T-helper 17 cell (primary cell): ENCODE results near the gene TMEM25. TPM values are rescaled to one million over a fixed set of nuclear protein-coding genes. Genes with fewer than 3 reads are reported as not detected.

ENCODE experiments used
- ATAC-seq: fragments of 150-1000 bp; cut with Tn5 transposase; 2 replicates; pipeline ENCODE4 v1.10.0; 2021; ENCODE audit warnings: mild to moderate bottlenecking, moderate library complexity
- DNase-seq, 3 donors: peaks; one replicate each; pipeline versions ENCODE4 v3.0.0 to v3.0.0-alpha.2; 2020 to 2021
- H3K9me3 ChIP-seq: one replicate; pipeline ENCODE4 v1.7.0; 2013; ENCODE audit warnings: low read length, mild to moderate bottlenecking; ENCODE audit not compliant: control insufficient read depth, poor library complexity, severe bottlenecking
- H3K27ac Mint-ChIP-seq: one replicate; pipeline ENCODE4 v1.8.0; 2022; ENCODE audit warnings: mild to moderate bottlenecking, moderate library complexity, mixed read lengths
- H3K27me3 Mint-ChIP-seq: one replicate; pipeline ENCODE4 v1.8.0; 2022; ENCODE audit warnings: mixed read lengths
- H3K36me3 Mint-ChIP-seq: one replicate; pipeline ENCODE4 v1.8.0; 2022; ENCODE audit warnings: low read depth, mixed read lengths
- H3K4me1 Mint-ChIP-seq: one replicate; pipeline ENCODE4 v1.8.0; 2022; ENCODE audit warnings: mild to moderate bottlenecking, mixed read lengths
- H3K4me3 Mint-ChIP-seq: one replicate; pipeline ENCODE4 v1.8.0; 2022; ENCODE audit warnings: mild to moderate bottlenecking, moderate library complexity, mixed read lengths
- total RNA-seq, 4 donors: library from RNA in 2 of 4; stranded (reverse) in 2 of 4; gene quantifications; one replicate each; pipeline ENCODE4 v1.2.3 and lab custom pipeline; 2022 to 2026

TMEM25 gene
- total RNA-seq, 2 donors from 2014 or later, result 9.2 to 10.0 TPM

- H3K4me1 Mint-ChIP-seq, result peaks cover 26% of the 10 kb centered on the region
- no peak for ATAC-seq
- no peaks in the 10 kb centered on the region for H3K27me3 Mint-ChIP-seq
- peak overlapping the region; percentile 74 for H3K27ac Mint-ChIP-seq
- H3K4me3 Mint-ChIP-seq, result no peak overlapping the region
- DNase-seq, result no peak
- H3K36me3 Mint-ChIP-seq, result peaks cover 6% of the 10 kb centered on the region
- H3K9me3 ChIP-seq, result no peaks in the 10 kb centered on the region
These were observed 6.6 kb upstream of the TMEM25 start for GRCh38 chr11:118524356-118524755.

GRCh38 chr11:118524757-118525470 lies 6.1 kb upstream of the TMEM25 start:
- H3K27me3 Mint-ChIP-seq, result no peaks in the 10 kb centered on the region
- ATAC-seq, result no peak
- no peaks in the 10 kb centered on the region for H3K9me3 ChIP-seq

DNA sequence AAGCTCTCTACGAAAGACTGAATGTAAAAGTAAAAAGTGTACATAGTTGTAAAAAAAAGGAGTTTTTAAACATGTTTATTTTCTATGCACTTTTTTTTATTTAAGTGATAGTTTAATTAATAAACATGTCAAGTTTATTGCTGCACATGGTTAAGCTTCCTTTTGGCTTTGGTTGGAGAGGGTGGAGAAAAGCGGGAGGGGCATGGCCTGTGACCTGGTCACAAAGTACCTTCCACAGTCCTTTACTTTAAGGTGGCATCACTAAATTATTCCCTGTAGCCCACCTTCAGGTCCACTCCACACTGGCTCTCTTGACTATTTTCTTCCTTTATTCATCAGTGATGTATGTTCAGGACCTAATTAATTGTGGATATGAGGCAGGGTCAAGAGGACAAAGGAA lies 4.3 kb upstream of the TMEM25 start:
- no peaks in the 10 kb centered on the region for H3K9me3 ChIP-seq
- Mint-ChIP-seq H3K4me3 (no peak overlapping the region), H3K27ac (peak overlapping the region; percentile 32), H3K36me3 (peaks cover 2% of the 10 kb centered on the region), H3K27me3 (no peaks in the 10 kb centered on the region), H3K4me1 (peaks cover 34% of the 10 kb centered on the region)
- no peak for DNase-seq
- no peak for ATAC-seq

More at GRCh38 chr11:118524757-118525470, 6.1 kb upstream of the TMEM25 start:
- Mint-ChIP-seq H3K27ac (no peak overlapping the region), H3K36me3 (peaks cover 3% of the 10 kb centered on the region), H3K4me1 (peaks cover 27% of the 10 kb centered on the region), H3K4me3 (no peak overlapping the region)
- no peak for DNase-seq

DNA sequence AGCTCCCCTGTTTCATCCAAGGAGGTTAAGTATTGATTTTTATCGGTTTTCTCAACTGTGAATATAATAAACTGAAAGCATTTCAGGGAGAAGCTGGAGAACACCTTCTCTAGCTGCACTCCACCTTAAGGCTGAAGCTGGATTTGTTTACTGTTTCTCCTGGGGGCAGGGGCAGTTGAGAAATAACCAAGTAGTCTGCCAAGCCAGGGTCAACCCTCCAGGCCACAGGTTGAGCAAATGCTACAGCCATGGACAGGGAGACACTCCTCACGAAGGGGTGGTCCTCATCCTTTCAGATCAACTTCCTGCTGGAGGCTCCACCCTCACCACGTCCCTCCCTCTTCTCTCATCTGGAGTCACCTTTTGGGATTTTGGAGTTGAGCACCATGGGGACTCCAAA lies 3.9 kb upstream of the TMEM25 start, which contains the start of gene TTC36:
Gene TTC36, plus strand, starts transcription at position 366 of the 400 bp plus-strand sequence. Its CDS starts 21 bp downstream, at position 387.
- H3K4me3 Mint-ChIP-seq, result peak within 1 kb of the TSS; percentile 25
- peaks cover 36% of the 10 kb centered on the region for H3K4me1 Mint-ChIP-seq

DNA sequence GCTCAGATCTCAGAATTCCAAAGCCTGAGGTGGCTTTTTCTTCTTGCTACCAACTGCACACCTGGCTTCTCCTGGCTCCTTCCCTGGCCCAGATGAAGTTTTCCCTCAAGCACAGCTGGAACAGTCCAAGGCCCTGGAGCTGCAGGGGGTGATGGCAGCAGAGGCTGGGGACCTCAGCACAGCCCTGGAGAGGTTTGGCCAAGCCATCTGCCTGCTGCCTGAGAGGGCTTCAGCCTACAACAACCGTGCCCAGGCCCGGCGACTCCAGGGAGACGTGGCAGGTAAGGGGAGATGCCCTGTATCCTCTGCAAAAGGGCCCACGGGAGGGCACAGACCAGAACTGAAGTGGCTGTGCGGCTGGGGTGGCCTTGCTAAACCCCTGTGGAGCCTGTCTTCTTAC lies 2.5 kb upstream of the TMEM25 start:
- Mint-ChIP-seq H3K4me1 (peaks cover 34% of the 10 kb centered on the region), H3K27me3 (no peaks in the 10 kb centered on the region), H3K36me3 (peaks cover 2% of the 10 kb centered on the region), H3K27ac (peak overlapping the region; percentile 81), H3K4me3 (no peak overlapping the region)
- H3K9me3 ChIP-seq, result no peaks in the 10 kb centered on the region
- DNase-seq (no peak), ATAC-seq (no peak)

More for the DNA sequence above, 3.9 kb upstream of the TMEM25 start, which contains the start of gene TTC36:
- H3K9me3 ChIP-seq, result no peaks in the 10 kb centered on the region
- peaks cover 2% of the 10 kb centered on the region for H3K36me3 Mint-ChIP-seq
- no peaks in the 10 kb centered on the region for H3K27me3 Mint-ChIP-seq
- DNase-seq (no peak), ATAC-seq (no peak)
- H3K27ac Mint-ChIP-seq, result peak within 1 kb of the TSS; percentile 32

GRCh38 chr11:118529584-118530175 lies 1.3 kb upstream of the TMEM25 start:
- H3K9me3 ChIP-seq, result no peaks in the 10 kb centered on the region
- H3K27me3 Mint-ChIP-seq, result no peaks in the 10 kb centered on the region
- ATAC-seq, result no peak
- H3K27ac Mint-ChIP-seq, result peak overlapping the region; percentile 81
- H3K4me3 Mint-ChIP-seq, result peak overlapping the region; percentile 92
- peaks cover 28% of the 10 kb centered on the region for H3K4me1 Mint-ChIP-seq
- DNase-seq, result no peak
- no peaks in the 10 kb centered on the region for H3K36me3 Mint-ChIP-seq

GRCh38 chr11:118530180-118530682 lies 761 bp upstream of the TMEM25 start:
- H3K27me3 Mint-ChIP-seq, result no peaks in the 10 kb centered on the region
- H3K36me3 Mint-ChIP-seq, result no peaks in the 10 kb centered on the region
- ATAC-seq, result no peak
- H3K27ac Mint-ChIP-seq, result peak overlapping the region; percentile 81
- H3K4me3 Mint-ChIP-seq, result peak overlapping the region; percentile 92
- no peak for DNase-seq
- H3K4me1 Mint-ChIP-seq, result peaks cover 28% of the 10 kb centered on the region
- no peaks in the 10 kb centered on the region for H3K9me3 ChIP-seq

DNA sequence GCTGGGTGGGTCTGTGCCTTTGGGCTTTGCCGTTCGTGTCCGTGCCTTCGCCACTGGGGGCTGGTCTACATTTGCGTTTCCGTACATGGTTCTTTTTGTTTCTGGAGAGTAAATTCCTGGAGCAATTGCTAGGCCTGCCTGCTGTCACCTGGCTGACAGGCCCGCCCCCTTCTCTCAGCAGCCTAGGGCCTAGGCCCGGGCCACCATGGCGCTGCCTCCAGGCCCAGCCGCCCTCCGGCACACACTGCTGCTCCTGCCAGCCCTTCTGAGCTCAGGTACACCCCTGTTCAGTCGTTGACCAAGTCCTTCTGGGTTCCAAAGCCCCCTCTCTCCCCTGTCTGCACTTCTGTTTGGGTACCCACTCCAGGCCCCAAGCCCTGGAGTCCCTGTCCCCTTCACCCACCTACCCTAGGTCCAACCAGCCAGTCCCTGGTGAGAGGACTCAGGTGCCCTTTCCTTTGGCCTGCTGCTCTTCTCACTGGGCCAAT lies 649 bp downstream of the TMEM25 start:
- no peaks in the 10 kb centered on the region for H3K9me3 ChIP-seq
- no peaks in the 10 kb centered on the region for H3K27me3 Mint-ChIP-seq
- H3K4me3 Mint-ChIP-seq, result peak overlapping the region; percentile 92
- no peak overlapping the region for H3K27ac Mint-ChIP-seq
- no peak for DNase-seq
- ATAC-seq, result peak; percentile 16
- H3K36me3 Mint-ChIP-seq, result no peaks in the 10 kb centered on the region
- peaks cover 28% of the 10 kb centered on the region for H3K4me1 Mint-ChIP-seq

DNA sequence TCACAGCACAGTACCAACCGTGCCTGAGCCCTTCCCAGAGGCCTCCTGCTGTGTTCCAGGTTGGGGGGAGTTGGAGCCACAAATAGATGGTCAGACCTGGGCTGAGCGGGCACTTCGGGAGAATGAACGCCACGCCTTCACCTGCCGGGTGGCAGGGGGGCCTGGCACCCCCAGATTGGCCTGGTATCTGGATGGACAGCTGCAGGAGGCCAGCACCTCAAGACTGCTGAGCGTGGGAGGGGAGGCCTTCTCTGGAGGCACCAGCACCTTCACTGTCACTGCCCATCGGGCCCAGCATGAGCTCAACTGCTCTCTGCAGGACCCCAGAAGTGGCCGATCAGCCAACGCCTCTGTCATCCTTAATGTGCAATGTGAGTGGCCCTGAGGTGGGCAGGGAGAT lies 1.1 kb downstream of the TMEM25 start:
- Mint-ChIP-seq H3K27me3 (no peaks in the 10 kb centered on the region), H3K4me3 (peak overlapping the region; percentile 92), H3K27ac (no peak overlapping the region), H3K4me1 (peaks cover 25% of the 10 kb centered on the region), H3K36me3 (no peaks in the 10 kb centered on the region)
- DNase-seq (no peak), ATAC-seq (no peak)
- H3K9me3 ChIP-seq, result no peaks in the 10 kb centered on the region

GRCh38 chr11:118532852-118533768 lies 2.1 kb downstream of the TMEM25 start:
- Mint-ChIP-seq H3K27ac (no peak overlapping the region), H3K36me3 (no peaks in the 10 kb centered on the region), H3K27me3 (no peaks in the 10 kb centered on the region), H3K4me3 (no peak overlapping the region), H3K4me1 (peaks cover 19% of the 10 kb centered on the region)
- H3K9me3 ChIP-seq, result no peaks in the 10 kb centered on the region
- DNase-seq (no peak), ATAC-seq (no peak)

GRCh38 chr11:118533769-118534729 lies 3.1 kb downstream of the TMEM25 start:
- DNase-seq, result no peak
- Mint-ChIP-seq H3K36me3 (no peaks in the 10 kb centered on the region), H3K4me1 (peaks cover 16% of the 10 kb centered on the region), H3K4me3 (no peak overlapping the region), H3K27ac (no peak overlapping the region), H3K27me3 (no peaks in the 10 kb centered on the region)
- H3K9me3 ChIP-seq, result no peaks in the 10 kb centered on the region
- no peak for ATAC-seq

- Mint-ChIP-seq H3K4me3 (no peak overlapping the region), H3K27ac (no peak overlapping the region)
- no peak for ATAC-seq
These were observed 4.3 kb downstream of the TMEM25 start for GRCh38 chr11:118535261-118535660.

More at GRCh38 chr11:118535261-118535660, 4.3 kb downstream of the TMEM25 start:
- Mint-ChIP-seq H3K36me3 (no peaks in the 10 kb centered on the region), H3K4me1 (peaks cover 6% of the 10 kb centered on the region), H3K27me3 (no peaks in the 10 kb centered on the region)
- DNase-seq, result no peak
- H3K9me3 ChIP-seq, result no peaks in the 10 kb centered on the region
